ENCODE data around the gene MYO1B.
A peak's percentile ranks its signal among the peaks of the same experiment; 100 is the strongest.

Gene MYO1B

DNA sequence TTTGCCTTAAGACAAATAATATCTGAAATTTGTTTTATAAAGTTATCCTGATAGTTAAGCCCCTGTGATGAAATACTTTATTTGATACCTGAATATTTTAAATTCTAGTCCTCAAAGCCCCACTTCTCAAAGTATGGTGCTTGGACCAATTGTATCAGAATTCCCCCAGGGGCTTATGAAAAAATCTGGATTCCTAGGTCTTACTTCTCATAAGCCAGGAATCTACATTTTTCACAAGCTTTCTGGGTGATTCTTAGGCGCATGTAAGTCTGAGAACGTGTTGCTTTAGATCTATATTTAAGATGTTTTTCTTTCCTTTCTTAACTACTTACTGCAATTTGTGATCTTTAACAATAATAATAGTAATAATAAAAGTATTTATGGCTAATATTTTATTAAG, 53.1 kb downstream of the MYO1B start:
- DNase-seq (ENCODE audit: low read depth, low spot score): no peak

DNA sequence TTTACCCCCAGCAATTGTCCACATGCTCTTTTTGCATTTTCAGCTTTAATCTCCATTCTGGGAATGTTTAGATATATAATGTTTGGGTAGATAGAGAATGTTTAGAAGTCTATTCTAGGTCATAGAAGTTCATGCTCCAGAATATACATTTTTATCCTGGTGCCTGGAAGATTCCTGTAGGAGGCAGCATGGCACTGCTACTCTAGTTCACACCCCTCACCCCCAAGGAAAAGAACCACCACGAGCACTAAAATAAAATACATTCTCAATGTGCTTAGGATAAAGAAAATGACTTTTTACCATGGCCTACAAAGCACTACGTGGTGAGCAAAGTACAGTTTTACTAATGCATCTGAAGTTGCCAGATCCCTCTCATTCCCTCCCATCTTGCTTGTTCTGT, 53.8 kb downstream of the MYO1B start:
- no peak for DNase-seq (ENCODE audit: low read depth, low spot score)

DNA sequence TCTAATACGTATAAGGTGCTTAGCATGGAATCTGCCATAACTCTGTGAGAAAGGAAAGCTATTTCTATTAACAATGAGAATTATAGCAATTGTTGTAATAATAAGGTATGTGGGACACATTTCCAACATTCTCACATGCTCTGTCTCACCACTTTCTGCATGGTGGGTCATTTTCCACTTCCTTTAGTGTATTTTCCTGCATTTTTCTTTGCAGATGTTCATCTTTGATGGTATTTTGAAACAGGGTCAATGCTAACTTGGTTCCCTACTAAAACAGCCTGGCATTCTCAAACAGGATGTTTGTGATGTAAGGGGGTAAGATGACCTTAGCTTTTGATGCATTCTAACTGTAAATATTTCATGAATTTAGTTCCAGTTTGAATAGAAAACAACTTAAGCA, 54.7 kb downstream of the MYO1B start:
- no peak for DNase-seq (ENCODE audit: low read depth, low spot score)

DNA sequence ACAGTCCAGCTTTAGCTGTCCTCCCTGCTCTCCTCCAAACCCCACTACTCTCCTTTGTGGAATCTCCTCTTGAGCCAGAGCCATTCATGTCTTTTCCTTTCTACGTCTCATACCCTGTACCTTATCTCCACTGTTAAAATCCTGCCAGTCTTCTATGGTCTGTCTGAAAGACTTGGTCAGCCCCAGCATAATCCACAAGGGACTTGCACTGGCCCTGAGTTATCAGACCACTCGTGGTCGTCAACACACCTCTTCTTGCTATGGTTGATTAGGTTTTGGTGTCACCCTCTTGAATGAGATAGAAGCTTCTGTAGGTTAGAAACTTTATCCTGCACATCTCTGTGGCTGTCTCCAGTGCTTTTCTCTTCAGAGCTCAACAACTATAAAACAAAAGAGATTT, 56.8 kb downstream of the MYO1B start:
- DNase-seq (ENCODE audit: low read depth, low spot score): no peak

DNA sequence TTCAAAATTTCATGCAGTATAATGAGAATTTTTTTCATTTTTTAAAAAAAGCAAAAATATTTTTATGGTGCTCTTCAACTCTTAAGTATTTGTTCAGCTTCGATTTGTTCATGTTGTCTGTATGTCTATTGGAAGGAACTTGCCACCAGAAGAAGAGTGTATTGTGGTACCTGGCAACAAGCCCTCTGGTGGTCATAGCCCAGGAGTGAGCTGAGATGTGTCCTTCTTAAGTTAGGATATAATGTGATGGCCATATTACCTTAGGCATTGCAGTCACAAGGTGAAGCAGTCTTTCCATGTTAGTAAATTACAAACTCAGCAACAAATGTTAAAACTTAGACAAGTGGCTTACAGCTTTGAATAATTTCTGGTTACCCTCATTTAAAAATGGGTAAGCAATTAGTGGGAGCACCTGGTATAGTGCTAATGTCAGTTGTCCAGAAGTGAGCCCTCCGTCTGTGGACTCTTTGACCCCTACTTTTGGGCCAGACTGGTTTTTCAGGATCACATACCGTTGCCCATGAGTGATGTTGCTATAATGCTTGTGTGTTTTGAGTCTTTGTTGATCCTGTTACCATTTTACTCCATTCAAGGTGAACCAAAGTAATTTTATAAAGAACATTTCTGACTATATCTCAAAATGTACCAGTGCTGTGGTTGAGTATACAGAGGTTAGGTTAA, 57.4 kb downstream of the MYO1B start:
- no peak for DNase-seq (ENCODE audit: low read depth, low spot score)

DNA sequence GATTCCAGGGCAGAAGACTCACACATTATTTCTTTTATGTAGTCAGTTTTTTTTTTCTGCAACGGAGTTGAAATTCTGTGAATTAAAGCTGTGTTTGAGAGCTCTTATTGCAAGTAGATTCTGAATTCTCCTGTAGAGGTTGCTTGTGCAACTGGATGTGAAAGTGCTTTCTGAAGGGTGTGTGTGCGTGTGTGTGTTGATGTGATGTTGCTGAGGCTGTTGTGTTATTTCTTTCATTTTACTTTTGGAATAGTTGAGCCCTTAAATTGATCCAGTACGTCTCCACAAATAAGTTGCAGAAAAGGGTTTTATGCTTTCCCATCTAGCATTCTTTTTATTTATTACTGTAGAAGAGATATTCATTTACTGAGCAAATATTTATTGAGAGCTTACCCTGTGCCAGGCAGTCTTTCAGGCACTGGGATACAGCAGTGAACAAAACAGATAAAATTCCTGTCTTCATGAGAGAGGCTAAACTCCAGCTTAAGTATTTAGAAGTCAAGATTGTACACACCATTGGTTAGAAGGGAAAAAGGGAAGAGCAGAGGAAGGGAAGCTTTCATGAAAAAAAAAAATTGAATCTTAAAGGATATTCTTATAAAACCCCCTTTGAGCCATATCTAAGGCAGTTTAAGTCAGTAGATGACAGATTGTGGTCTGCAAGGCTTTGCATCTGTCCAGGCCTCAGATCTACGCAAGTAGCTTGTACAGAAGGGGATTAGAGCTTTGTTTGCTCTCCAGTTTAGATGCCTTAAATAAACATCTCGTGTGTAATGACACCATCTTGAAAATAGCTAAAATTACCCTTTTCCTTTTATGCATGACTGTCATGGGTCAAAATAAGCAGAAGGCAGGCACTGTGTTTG, 58.2 kb downstream of the MYO1B start:
- no peak for DNase-seq (ENCODE audit: low read depth, low spot score)

DNA sequence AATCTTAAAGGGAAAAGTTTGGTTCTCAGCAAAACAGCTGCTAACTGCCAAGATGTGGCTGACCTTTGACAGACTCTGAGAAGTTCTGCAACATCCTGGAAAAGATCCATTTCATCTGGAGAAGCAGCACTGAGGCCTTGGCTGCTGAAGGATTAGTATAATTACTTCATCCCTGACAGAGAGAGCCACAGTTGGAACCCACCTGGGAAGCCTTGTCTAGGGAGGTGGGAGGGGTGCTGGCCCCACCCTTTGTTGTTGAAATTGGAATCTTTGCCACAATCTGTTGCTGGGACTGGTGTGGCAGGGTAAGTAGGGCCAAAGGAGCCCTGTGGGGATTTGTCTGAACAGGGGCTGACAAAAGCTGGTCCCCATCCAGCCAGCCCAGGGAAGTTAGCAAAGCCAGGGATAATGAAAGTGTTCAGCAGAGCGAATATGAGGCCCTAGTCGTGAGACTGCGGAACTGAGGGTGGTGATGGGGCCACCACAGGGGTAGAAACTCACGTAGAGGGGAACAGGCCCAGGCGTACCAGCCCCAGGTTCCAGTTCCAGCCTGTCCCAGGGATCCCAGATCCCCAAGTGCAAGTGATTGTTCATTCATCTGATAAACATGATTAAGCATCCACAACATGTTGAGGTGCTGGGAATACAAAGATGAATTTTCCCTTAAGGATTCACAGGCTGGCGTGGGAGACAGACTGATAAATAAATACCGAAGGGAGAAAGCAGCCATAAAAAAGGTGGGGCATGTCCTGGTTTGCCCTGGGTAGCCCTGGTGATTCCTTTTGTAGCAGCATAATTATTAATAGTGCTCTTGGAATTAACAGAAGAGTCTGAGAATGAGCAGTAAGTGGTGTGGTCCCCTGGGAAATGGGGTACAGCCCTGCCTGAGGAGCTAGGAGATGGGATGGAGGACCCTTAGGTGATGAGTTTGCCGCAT, 60.0 kb downstream of the MYO1B start:
- DNase-seq (ENCODE audit: low read depth, low spot score): no peak

DNA sequence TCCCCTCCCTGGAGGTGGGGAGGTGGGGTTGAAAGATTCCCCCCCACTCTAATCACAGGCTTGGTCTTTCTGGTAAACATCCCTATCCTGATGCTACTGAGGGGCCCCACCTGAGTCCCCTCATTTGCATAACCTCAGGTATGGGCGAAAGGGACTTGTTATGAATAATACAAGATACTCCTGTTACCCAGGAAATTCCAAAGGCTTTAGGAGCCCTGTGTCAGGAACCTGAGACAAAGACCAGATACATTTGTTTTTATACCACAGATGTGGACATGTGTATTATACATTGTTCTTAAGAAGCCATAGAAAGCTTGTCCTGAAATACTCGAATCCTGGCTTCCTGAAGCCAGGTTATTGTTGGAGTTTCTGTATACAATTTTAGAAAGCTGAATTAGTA, 62.8 kb downstream of the MYO1B start:
- no peak for DNase-seq (ENCODE audit: low read depth, low spot score)

DNA sequence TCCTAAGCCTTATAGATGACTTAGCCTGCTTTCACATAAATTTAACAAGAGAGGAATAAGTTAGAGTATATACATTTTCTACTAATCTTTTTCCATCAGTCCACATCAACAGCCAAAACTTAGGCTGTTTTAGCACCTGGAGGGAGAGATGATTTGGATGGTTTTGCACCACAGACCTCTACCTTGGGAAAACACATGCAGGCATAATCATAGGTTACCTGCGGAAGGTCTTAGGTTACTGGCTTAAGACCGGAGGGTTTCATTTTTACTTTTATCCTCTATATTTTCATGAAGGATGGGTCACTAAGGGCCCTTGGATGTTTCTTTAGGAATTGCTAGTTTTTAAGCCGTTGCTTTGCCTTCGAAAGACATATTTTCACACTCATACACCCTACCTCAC, 66.0 kb downstream of the MYO1B start:
- DNase-seq (ENCODE audit: low read depth, low spot score): no peak

DNA sequence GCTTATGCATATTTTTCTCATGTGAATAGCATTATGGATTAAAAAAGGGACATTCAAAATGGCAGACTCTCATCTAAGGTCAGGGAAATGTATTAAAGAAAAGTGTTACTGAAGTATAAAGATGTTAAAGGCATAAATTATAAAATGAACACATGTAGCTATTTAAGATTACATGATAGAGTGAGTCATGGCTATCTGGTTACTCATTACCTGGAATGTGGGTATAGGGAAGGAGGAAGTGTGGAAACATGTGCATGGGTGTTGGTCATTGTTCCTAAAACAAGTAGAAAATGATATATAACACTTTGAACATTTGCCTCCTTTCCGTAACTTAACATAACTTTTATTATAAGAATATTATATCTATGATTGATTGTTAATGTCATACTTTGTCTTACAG, 66.4 kb downstream of the MYO1B start:
- DNase-seq (ENCODE audit: low read depth, low spot score): no peak

DNA sequence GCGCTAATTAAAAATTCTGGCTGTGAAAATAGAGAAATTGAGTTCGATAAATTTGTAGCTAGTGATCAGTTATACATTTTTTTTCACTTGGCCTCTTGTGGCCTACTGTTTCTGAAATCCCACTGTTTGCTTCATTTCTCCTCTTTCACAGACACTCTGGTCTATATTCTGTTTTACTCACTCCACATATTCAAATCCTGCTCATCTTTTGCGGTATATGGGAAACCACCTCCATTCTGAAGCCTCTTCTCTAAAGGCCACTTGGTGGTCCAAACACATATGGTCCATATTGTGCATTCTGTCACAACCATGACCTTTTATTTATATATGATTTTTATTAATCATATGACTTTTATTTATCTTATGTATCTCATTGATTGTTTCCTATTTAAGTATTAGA, 67.0 kb downstream of the MYO1B start:
- DNase-seq (ENCODE audit: low read depth, low spot score): no peak

DNA sequence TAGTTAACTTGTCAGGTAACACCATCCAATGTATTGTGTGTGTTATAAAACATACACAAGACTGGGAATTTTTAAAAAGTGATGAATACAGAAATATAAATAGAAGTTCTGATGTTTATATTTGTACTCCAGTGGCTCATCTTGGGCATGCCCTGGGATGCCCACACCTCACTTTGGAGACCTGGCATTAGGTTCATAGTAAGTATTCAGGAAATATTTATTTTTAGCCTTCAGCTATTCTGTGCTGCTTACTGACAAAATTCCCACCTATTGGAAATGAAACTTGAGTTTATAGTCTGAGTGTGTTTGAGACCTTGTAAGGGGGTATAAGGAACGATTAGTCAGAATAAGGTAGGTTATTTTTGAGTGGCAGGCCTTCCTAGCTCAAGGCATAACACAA, 67.5 kb downstream of the MYO1B start:
- no peak for DNase-seq (ENCODE audit: low read depth, low spot score)

DNA sequence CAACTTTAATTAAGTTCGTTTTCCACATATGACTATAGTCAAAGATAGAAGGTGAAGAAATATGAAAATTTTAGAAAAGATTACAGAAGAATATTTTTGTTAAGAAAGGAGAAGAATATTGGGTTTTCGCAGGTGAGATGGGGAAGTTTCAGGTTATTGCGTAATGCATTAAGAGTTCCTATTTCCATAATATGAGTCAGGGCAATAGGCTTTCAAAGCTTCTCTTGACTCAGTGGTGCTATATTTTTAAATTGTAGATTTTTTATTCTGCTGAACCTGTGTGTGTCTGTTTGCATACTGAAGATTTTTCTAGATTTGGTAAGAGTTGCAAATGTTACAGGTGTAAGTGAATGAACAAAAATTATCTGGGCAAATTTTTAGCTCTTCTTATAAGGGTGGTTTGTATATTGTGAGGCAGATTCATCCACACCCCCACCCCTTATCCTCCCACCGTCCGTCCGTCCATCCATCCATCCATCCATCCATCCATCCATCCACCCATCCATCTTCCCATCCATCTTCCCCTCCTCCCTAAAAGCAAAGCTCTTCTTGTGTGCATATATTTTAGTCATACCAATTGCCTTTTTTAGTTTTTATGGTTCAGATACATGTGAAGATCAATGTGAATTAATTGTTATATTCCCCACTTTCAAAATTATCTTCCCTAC, 69.6 kb downstream of the MYO1B start:
- no peak for DNase-seq (ENCODE audit: low read depth, low spot score)

DNA sequence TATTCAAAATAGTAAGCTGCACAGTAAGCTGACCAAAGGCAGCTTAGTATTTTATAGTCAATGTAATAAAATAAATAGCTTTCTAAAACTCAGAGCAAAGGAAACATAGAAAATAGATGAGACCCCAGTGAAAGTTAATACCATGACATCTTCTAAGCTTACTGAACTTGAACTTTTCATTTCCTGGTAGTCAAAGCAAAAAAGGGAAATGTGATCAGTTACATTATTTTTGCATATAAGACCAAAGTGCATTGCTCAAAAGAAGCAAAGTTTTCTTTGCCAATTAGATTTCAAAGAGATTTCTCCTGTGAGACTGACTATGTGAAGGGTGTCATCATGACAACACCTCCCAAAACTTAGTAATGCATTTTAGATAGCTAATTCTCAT, 70.2 kb downstream of the MYO1B start:
- DNase-seq (ENCODE audit: low read depth, low spot score): no peak

DNA sequence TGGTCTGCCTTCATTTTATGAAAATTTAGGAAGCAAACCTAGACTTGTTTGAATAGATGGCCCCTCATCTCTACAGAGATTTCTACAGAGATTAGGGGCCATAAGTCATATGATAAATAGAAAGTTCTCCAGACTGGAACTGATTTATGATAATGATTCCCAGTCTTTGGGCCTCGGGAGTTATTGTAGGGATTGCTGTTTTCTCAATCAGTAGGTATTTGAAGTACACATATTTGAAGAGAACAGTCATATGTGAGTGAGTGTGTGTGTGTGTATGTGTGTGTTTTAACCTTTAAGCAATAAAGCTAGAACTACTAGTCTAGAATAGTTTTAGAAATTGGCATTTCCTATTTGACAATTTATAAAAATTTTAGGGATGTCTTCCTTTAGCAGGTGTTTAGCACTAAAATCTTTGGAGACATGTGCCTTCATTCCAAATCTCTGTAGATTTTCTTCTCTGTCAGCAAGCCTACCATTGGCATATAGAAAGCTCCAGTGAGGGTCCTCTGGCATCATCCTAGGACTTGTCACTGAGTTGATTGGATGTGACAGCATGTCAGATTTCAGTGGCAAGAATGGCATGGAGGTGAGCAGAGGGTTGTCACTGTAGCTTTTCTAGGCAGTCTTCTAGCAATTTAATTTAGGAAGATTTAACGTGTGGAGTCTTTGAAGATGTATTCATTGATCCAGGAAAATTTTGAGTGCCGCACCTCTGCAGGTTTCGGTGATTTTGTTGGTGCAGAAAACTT, 71.2 kb downstream of the MYO1B start:
- DNase-seq (ENCODE audit: low read depth, low spot score): no peak

DNA sequence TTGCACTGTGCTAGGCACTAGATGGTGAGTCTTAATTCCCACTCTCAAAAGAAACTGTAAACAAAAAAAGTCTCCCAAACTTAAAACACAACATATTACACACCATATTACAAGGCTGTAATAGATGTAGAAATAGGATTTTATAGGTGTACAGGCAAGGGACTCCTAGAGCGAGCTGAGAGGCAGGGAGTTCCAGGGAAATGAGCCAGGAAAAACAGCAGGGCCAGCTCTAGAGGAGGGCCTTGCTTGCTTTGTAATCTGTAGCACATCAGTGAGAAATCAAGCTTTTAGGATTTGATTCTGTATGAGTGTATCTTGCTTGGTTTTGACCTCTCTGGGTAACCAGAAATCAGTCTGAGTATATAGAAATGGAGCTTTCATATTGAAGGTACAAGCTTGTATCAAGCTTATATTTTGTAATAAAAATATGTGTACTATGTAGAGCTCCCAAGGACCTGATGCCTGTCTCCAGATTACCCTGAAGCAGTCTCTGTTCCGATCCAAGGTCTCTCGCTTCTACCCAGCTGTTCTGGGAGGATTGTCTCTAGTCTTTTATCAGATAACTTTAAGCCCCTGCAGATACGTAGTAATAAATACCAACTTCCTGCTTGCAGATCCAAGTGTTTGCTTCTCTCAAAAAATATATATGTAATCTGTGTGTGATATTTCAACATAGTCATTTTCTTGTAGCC, 73.0 kb downstream of the MYO1B start:
- no peak for DNase-seq (ENCODE audit: low read depth, low spot score)

DNA sequence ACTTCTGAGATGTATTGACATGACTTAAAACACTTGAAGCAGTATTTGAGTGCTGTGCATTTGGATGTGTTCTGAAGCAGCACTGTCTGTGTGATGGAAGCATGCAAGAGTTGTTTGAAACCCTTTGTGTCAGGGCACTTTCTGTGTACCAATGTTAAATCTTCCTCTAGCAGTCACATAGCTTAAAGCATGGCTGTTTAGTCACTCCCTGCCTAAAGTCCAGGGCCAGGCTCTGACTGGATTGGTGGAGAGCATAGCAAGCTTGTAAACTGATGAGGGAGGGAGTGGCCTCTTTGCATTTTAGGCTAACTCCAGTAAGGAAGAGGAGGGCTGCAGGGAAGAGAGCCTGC, 73.5 kb downstream of the MYO1B start:
- DNase-seq (ENCODE audit: low read depth, low spot score): peak; percentile 45

DNA sequence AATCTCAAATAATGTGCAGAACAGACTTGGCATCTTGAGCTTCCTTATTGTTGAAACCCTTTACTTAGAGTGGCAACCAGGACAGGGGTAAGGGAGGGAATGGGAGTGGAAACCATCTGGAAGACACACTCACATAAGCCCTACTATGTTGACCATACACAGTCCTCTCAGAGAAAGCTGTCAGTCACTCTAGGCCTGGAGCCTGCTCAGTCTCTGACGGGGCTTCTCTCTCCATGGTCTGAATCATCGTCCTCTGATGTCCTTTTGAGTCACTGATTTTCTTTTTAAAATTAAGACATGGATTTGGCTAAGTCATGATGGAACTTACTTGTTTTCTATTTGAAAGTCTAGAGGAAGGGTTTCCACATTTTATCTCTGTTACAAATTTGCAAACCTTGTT, 74.0 kb downstream of the MYO1B start:
- no peak for DNase-seq (ENCODE audit: low read depth, low spot score)

DNA sequence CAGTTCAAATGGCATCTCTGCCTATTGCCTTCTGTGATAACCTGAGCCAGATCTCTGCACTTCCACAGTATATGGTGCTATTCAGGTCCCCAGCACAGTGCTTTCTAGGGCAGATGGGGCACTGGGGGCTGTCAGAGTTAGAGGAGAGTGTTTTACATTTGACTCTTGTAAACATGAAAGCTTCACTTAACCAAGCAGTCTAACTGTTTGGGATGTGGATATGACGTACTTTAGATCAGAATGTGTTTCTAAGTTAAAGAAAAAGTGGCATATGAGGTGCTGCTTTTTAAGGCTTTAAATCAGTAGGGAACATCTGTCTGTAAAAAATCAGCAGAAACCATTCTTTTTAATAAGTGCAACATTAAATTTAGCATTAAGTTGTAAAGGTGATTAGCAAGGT, 75.7 kb downstream of the MYO1B start:
- DNase-seq (ENCODE audit: low read depth, low spot score): no peak

DNA sequence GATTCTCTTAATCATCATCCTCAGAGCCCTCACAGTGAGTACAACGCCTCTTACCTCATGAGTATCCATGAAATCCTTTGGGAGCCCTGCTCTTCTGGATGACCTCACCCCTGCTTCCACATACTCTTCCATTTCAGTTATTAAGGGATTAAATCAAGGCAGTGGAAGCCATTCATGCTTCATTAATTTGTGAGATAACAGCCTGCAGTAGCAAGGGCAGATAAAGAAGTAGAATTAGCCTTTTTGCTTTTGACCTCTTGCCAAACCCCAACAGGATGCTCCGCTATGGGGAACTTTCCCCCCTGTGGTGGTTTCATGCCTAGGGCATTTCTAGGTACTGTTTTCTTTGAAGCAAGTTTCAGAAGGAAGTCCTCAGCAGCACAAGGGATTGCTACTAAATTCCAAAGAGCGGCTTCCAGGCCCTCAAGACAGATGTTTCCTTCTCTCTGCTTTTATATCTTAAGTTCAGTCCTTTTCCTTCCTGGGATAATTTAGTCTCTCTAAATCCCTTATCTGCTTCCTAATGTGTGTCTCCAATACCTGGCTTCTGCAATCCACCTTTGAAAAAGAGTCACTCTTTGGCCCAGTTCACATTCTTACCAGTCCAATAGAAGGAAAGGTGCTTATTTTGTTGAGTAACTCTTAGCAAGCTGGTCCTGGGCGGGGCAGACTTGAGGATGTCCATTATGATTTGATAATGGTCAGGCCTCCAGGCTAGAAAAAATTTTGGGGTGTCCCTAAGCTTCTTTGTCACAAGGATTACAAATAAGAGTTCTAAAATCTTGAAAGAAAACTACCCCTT, 76.9 kb downstream of the MYO1B start:
- peak; percentile 76 for DNase-seq (ENCODE audit: low read depth, low spot score)
